OCI-LY7 (cell line): ENCODE results near the gene PLXDC2. TPM values are rescaled to one million over a fixed set of nuclear protein-coding genes. Genes with fewer than 3 reads are reported as not detected.

Experiments
- BruUV-seq: library from RNA; stranded (reverse); fragments of 400-500 nt; replicated peaks from 2 replicates; lab custom pipeline; 2021; lab: Mats Ljungman, UMichigan
- CTCF ChIA-PET: fragments of 300-600 bp; sonication (Branson Sonifier 250); formaldehyde crosslinking; loops from one replicate; lab custom pipeline; 2022; ENCODE audit warnings: antibody characterized with exemption; ENCODE audit not compliant: unreplicated experiment; lab: Charles Lee
- POLR2A ChIA-PET: fragments of 300-600 bp; sonication (Branson Sonifier 250); formaldehyde crosslinking; loops from one replicate; lab custom pipeline; 2022; ENCODE audit warnings: antibody characterized with exemption; lab: Charles Lee
- DNase-seq: peaks from one replicate; pipeline ENCODE4 v3.0.0-alpha.2; 2015; ENCODE audit warnings: low spot score
- H2AFZ ChIP-seq: fragments of 200-600 bp; sonication (generic), shearing (Covaris generic); 2 replicates; pipeline ENCODE4 v1.6.1; 2014; ENCODE audit warnings: mild to moderate bottlenecking, antibody characterized with exemption, low read length, moderate library complexity
- H3K27ac ChIP-seq: fragments of 200-600 bp; sonication (generic); 2 replicates; pipeline ENCODE4 v1.5.1; 2014; ENCODE audit warnings: mixed run types, low read depth, mild to moderate bottlenecking, moderate library complexity, low read length, inconsistent platforms; ENCODE audit not compliant: poor library complexity, severe bottlenecking
- H3K36me3 ChIP-seq: fragments of 200-600 bp; sonication (generic); 2 replicates; pipeline ENCODE4 v1.6.1; 2014; ENCODE audit warnings: mild to moderate bottlenecking, antibody characterized with exemption, low read length, moderate library complexity, mixed read lengths; ENCODE audit not compliant: insufficient read depth
- H3K4me1 ChIP-seq: fragments of 200-600 bp; sonication (generic); 2 replicates; pipeline ENCODE4 v1.5.1; 2014; ENCODE audit warnings: mild to moderate bottlenecking, low read length; ENCODE audit not compliant: insufficient read depth, poor library complexity, severe bottlenecking
- H3K4me2 ChIP-seq: fragments of 200-600 bp; sonication (generic); 2 replicates; pipeline ENCODE4 v1.6.1; 2014; ENCODE audit warnings: mild to moderate bottlenecking, low read length
- H3K4me3 ChIP-seq: fragments of 200-600 bp; sonication (generic); 2 replicates; pipeline ENCODE4 v1.5.1; 2014; ENCODE audit warnings: mild to moderate bottlenecking, low read depth, low read length; ENCODE audit not compliant: poor library complexity, severe bottlenecking
- H3K79me2 ChIP-seq: fragments of 200-600 bp; sonication (generic); 2 replicates; pipeline ENCODE4 v1.6.1; 2016; ENCODE audit warnings: low read depth, mild to moderate bottlenecking, low read length, moderate library complexity, mixed read lengths; ENCODE audit not compliant: insufficient read depth
- H3K9me2 ChIP-seq: fragments of 200-600 bp; sonication (generic); 2 replicates; pipeline ENCODE4 v1.6.1; 2016; ENCODE audit warnings: mild to moderate bottlenecking, low read length, mixed read lengths; ENCODE audit not compliant: insufficient read depth
- H3K9me3 ChIP-seq: fragments of 200-600 bp; sonication (generic); 2 replicates; pipeline ENCODE4 v1.6.1; 2014; ENCODE audit warnings: mild to moderate bottlenecking, mixed run types, low read length, mixed read lengths
- H4K20me1 ChIP-seq: fragments of 200-600 bp; sonication (generic); 2 replicates; pipeline ENCODE4 v1.6.1; 2014; ENCODE audit warnings: mild to moderate bottlenecking, antibody characterized with exemption, low read length, moderate library complexity, mixed read lengths; ENCODE audit not compliant: insufficient read depth
- CTCF ChIP-seq: fragments of 200-600 bp; sonication (generic); conservative IDR thresholded peaks from 2 replicates; pipeline ENCODE4 v1.5.1; 2014; ENCODE audit warnings: mild to moderate bottlenecking, antibody characterized with exemption, low read length, moderate library complexity, mixed read lengths
- EZH2phosphoT487 ChIP-seq: fragments of 200-600 bp; sonication (generic); IDR thresholded peaks from 2 replicates; pipeline ENCODE4 v1.6.1; 2018; ENCODE audit warnings: low read depth, borderline replicate concordance, mild to moderate bottlenecking, mixed run types, antibody characterized with exemption, low read length, moderate library complexity, mixed read lengths
- intact Hi-C: fragments of 100-400 bp; cut with micrococcal nuclease; formaldehyde crosslinking; loops from one replicate; pipeline ENCODE4 v1.10.0; 2022; ENCODE audit not compliant: unreplicated experiment
- total RNA-seq, 2 experiments: library from RNA; depleted of rRNA in 1 of 2; stranded (reverse); fragments of >200 nt in 1 of 2; shearing (Covaris generic) in 1 of 2; gene quantifications; 2 replicates each; pipeline ENCODE4 v1.2.3, GENCODE V29; 2014 to 2022

Gene PLXDC2
- total RNA-seq, 2 experiments from 2014 or later = not detected

- no peak for TF ChIP-seq CTCF
- no peak for TF ChIP-seq EZH2phosphoT487
- POLR2A ChIA-PET = interaction anchor here (0.7 kb wide), 1 partner anchor 165 kb away, joined by 3 read pairs; no protein-coding TSS in a partner anchor
Measured at GRCh38 chr10:20299034-20299736, 483.0 kb downstream of the PLXDC2 start.

GRCh38 chr10:20300735-20301134 lies 484.5 kb downstream of the PLXDC2 start:
- H3K9me3 ChIP-seq = no peaks in the 10 kb centered on the region
- no TSS peak for BruUV-seq
- no peaks in the 10 kb centered on the region for H4K20me1 ChIP-seq
- no peak overlapping the region for H3K27ac ChIP-seq
- no peak for DNase-seq
- no peak overlapping the region for H3K4me3 ChIP-seq
- ChIA-PET POLR2A (interaction anchor here (1.0 kb wide), 1 partner anchor 18 kb away, joined by 4 read pairs; no protein-coding TSS in a partner anchor), CTCF (no interaction called here)
- no peak overlapping the region for H2AFZ ChIP-seq
- no peak overlapping the region for H3K4me2 ChIP-seq
- H3K9me2 ChIP-seq = no peaks in the 10 kb centered on the region
- H3K79me2 ChIP-seq = no peaks in the 10 kb centered on the region
- TF ChIP-seq EZH2phosphoT487 = no peak
- TF ChIP-seq CTCF = no peak
- H3K36me3 ChIP-seq = no peaks in the 10 kb centered on the region
- intact Hi-C loops = no loop called here
- H3K4me1 ChIP-seq = no peaks in the 10 kb centered on the region

More at GRCh38 chr10:20299034-20299736, 483.0 kb downstream of the PLXDC2 start:
- no peak for DNase-seq
- Histone ChIP-seq H3K9me2 (no peaks in the 10 kb centered on the region), H3K4me2 (no peak overlapping the region), H3K4me1 (no peaks in the 10 kb centered on the region), H3K9me3 (no peaks in the 10 kb centered on the region), H3K36me3 (no peaks in the 10 kb centered on the region), H4K20me1 (no peaks in the 10 kb centered on the region), H3K79me2 (no peaks in the 10 kb centered on the region), H2AFZ (no peak overlapping the region), H3K27ac (no peak overlapping the region), H3K4me3 (no peak overlapping the region)
- intact Hi-C loops = no loop called here
- BruUV-seq = no TSS peak
- CTCF ChIA-PET = no interaction called here

GRCh38 chr10:20302033-20302432 lies 485.8 kb downstream of the PLXDC2 start:
- Histone ChIP-seq H3K79me2 (no peaks in the 10 kb centered on the region), H3K9me2 (no peaks in the 10 kb centered on the region), H3K4me3 (no peak overlapping the region), H3K9me3 (no peaks in the 10 kb centered on the region), H2AFZ (no peak overlapping the region), H3K4me2 (no peak overlapping the region), H3K4me1 (no peaks in the 10 kb centered on the region), H4K20me1 (no peaks in the 10 kb centered on the region), H3K36me3 (no peaks in the 10 kb centered on the region), H3K27ac (no peak overlapping the region)
- POLR2A ChIA-PET = no interaction called here
- no peak for TF ChIP-seq EZH2phosphoT487
- TF ChIP-seq CTCF = no peak
- intact Hi-C loops = no loop called here
- CTCF ChIA-PET = no interaction called here
- DNase-seq = no peak
- no TSS peak for BruUV-seq
